GM23248 (cell line): Measurements from ENCODE around the gene LARP7. TPM values are rescaled to one million over a fixed set of nuclear protein-coding genes. Genes with fewer than 3 reads are reported as not detected.
"Not testable (repeated sequence)": the region's sequence is repeated elsewhere in the genome, so short reads cannot be mapped to it uniquely, and the experiment has no call there.

Experiments used
- DNase-seq: peaks from one replicate; pipeline ENCODE4 v3.0.0-alpha.2; 2015
- H2AFZ ChIP-seq: fragments of 200-600 bp; sonication (generic); 2 replicates; pipeline ENCODE4 v1.6.1; 2016; ENCODE audit warnings: antibody characterized with exemption
- H3F3A ChIP-seq: fragments of 200-600 bp; sonication (generic); 2 replicates; pipeline ENCODE4 v1.6.1; 2016; ENCODE audit warnings: mild to moderate bottlenecking, antibody characterized with exemption, mixed run types; ENCODE audit not compliant: insufficient read depth
- H3K27ac ChIP-seq: fragments of 200-600 bp; sonication (generic); 2 replicates; pipeline ENCODE4 v1.5.1; 2016; ENCODE audit warnings: mild to moderate bottlenecking
- H3K27me3 ChIP-seq: fragments of 200-600 bp; sonication (generic); replicated peaks from 2 replicates; pipeline ENCODE4 v1.6.1; 2016; ENCODE audit warnings: mild to moderate bottlenecking; ENCODE audit not compliant: insufficient read depth
- H3K36me3 ChIP-seq: fragments of 200-600 bp; sonication (generic); 2 replicates; pipeline ENCODE4 v1.6.1; 2016; ENCODE audit warnings: low read depth, mild to moderate bottlenecking
- H3K4me1 ChIP-seq: fragments of 200-600 bp; sonication (generic); 2 replicates; pipeline ENCODE4 v1.6.1; 2016; ENCODE audit warnings: mild to moderate bottlenecking; ENCODE audit not compliant: insufficient read depth
- H3K4me2 ChIP-seq: fragments of 200-600 bp; sonication (generic); one replicate; pipeline ENCODE4 v1.6.1; 2016; ENCODE audit warnings: mild to moderate bottlenecking; ENCODE audit not compliant: unreplicated experiment
- H3K4me3 ChIP-seq: fragments of 200-600 bp; sonication (generic); 2 replicates; pipeline ENCODE4 v1.5.1; 2016; ENCODE audit warnings: mild to moderate bottlenecking
- H3K79me2 ChIP-seq: fragments of 200-600 bp; sonication (generic); 2 replicates; pipeline ENCODE4 v1.6.1; 2016; ENCODE audit warnings: mild to moderate bottlenecking; ENCODE audit not compliant: insufficient read depth
- H3K9ac ChIP-seq: fragments of 200-600 bp; sonication (generic); 2 replicates; pipeline ENCODE4 v1.6.1; 2016; ENCODE audit warnings: mild to moderate bottlenecking
- H3K9me2 ChIP-seq: fragments of 200-600 bp; sonication (generic); 2 replicates; pipeline ENCODE4 v1.6.1; 2016; ENCODE audit warnings: mixed run types, mild to moderate bottlenecking, moderate library complexity; ENCODE audit not compliant: insufficient read depth
- H3K9me3 ChIP-seq: fragments of 200-600 bp; sonication (generic); one replicate; pipeline ENCODE4 v1.6.1; 2017; ENCODE audit warnings: low read depth
- H4K20me1 ChIP-seq: fragments of 200-600 bp; sonication (generic); 2 replicates; pipeline ENCODE4 v1.6.0; 2016; ENCODE audit not compliant: insufficient read depth
- EZH2 ChIP-seq: fragments of 200-600 bp; sonication (generic); IDR thresholded peaks from 2 replicates; pipeline ENCODE4 v1.6.1; 2018; ENCODE audit warnings: antibody characterized with exemption, mild to moderate bottlenecking; ENCODE audit not compliant: insufficient read depth, poor library complexity, severe bottlenecking
- EZH2phosphoT487 ChIP-seq: fragments of 200-600 bp; sonication (generic); IDR thresholded peaks from 2 replicates; pipeline ENCODE4 v1.6.1; 2018; ENCODE audit warnings: antibody characterized with exemption, moderate library complexity, mild to moderate bottlenecking, low read depth; ENCODE audit not compliant: insufficient read depth
- WGBS, 2 experiments: methylation state at CpG; one replicate each; pipeline ENCODE4 v1.1.6; 2015 to 2017; ENCODE audit warnings: low lambda C conversion rate in 2 of 2, low coverage in 1 of 2; ENCODE audit errors: missing lambda C conversion rate in 2 of 2; 5-methylcytosine and 5-hydroxymethylcytosine counted together
- in situ Hi-C: fragments of 300-500 bp; cut with MboI; formaldehyde crosslinking; loops from 2 replicates; pipeline ENCODE4 v1.15.0; 2020
- polyA plus RNA-seq: library from polyadenylated mRNA; unstranded; fragments of >200 nt; fragmentation: Nextera tagmentation; extraction: Ambion mirVana; gene quantifications from 2 replicates; pipeline ENCODE4 v1.2.1, GENCODE V29; 2016
- total RNA-seq: library from RNA; depleted of rRNA; stranded (reverse); fragments of >200 nt; shearing (Covaris generic); gene quantifications from 2 replicates; pipeline ENCODE4 v1.2.3, GENCODE V29; 2014

LARP7 gene
- total and polyA plus RNA-seq, 2 experiments from 2014 or later: 22.8 to 42.2 TPM

GRCh38 chr4:112649055-112649408, 12.1 kb downstream of the LARP7 start:
- in situ Hi-C loops: loop anchor here (10.0 kb wide), 1 partner anchor 286 kb away; no protein-coding TSS in a partner anchor
- Histone ChIP-seq H2AFZ (no peak overlapping the region), H3K36me3 (peaks cover 73% of the 10 kb centered on the region), H3K4me3 (no peak overlapping the region), H3K9me3 (no peaks in the 10 kb centered on the region), H3K27ac (no peak overlapping the region), H3K79me2 (no peaks in the 10 kb centered on the region), H4K20me1 (no peaks in the 10 kb centered on the region), H3K9ac (no peak overlapping the region), H3K27me3 (no peaks in the 10 kb centered on the region), H3K9me2 (no peaks in the 10 kb centered on the region), H3K4me1 (no peaks in the 10 kb centered on the region), H3F3A (no peaks in the 10 kb centered on the region), H3K4me2 (no peak overlapping the region)
- no peak for DNase-seq
- no peak for TF ChIP-seq EZH2
- no peak for TF ChIP-seq EZH2phosphoT487
- WGBS, 2 experiments: 46 to 50% methylated on average over 2 of the region's 2 CpGs

DNA sequence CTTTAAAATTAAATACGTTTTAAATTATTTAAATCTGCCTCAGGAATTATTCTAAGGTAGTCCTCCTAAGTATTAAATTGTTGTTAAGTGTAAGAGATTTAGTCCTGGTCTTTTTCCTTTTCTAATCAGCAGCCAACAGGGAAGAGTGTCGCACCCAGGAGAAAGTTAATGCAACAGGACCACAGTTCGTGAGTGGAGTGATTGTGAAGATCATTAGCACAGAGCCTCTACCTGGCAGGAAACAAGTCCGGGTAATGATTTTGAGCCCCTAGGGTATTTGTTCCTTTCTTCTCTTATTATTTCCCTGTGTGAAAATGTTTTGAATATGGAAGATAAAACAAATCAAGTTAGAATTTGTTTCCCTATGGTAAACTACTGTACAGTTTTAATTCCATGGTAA, 13.4 kb downstream of the LARP7 start:
- TF ChIP-seq EZH2phosphoT487 (no peak), EZH2 (no peak)
- Histone ChIP-seq H2AFZ (no peak overlapping the region), H3K79me2 (no peaks in the 10 kb centered on the region), H3K27me3 (no peaks in the 10 kb centered on the region), H4K20me1 (no peaks in the 10 kb centered on the region), H3K4me1 (no peaks in the 10 kb centered on the region), H3F3A (no peaks in the 10 kb centered on the region), H3K9ac (no peak overlapping the region), H3K4me2 (no peak overlapping the region), H3K9me2 (no peaks in the 10 kb centered on the region), H3K27ac (no peak overlapping the region), H3K4me3 (no peak overlapping the region), H3K36me3 (peaks cover 77% of the 10 kb centered on the region), H3K9me3 (no peaks in the 10 kb centered on the region)
- WGBS, 2 experiments: 44 to 47% methylated on average over 4 of the region's 4 CpGs
- in situ Hi-C loops: no loop called here
- DNase-seq: no peak

GRCh38 chr4:112651641-112652040, 14.7 kb downstream of the LARP7 start:
- H3K27me3 ChIP-seq: no peaks in the 10 kb centered on the region
- H2AFZ ChIP-seq: no peak overlapping the region
- no peak for DNase-seq
- no peak overlapping the region for H3K9ac ChIP-seq
- H3K4me2 ChIP-seq: no peak overlapping the region
- TF ChIP-seq EZH2 (no peak), EZH2phosphoT487 (no peak)
- H3K36me3 ChIP-seq: peaks cover 76% of the 10 kb centered on the region
- H3F3A ChIP-seq: no peaks in the 10 kb centered on the region
- no peaks in the 10 kb centered on the region for H3K4me1 ChIP-seq
- H3K27ac ChIP-seq: no peak overlapping the region
- H3K9me3 ChIP-seq: no peaks in the 10 kb centered on the region
- H3K79me2 ChIP-seq: no peaks in the 10 kb centered on the region
- in situ Hi-C loops: no loop called here
- H3K9me2 ChIP-seq: no peaks in the 10 kb centered on the region
- no peaks in the 10 kb centered on the region for H4K20me1 ChIP-seq
- H3K4me3 ChIP-seq: no peak overlapping the region

DNA sequence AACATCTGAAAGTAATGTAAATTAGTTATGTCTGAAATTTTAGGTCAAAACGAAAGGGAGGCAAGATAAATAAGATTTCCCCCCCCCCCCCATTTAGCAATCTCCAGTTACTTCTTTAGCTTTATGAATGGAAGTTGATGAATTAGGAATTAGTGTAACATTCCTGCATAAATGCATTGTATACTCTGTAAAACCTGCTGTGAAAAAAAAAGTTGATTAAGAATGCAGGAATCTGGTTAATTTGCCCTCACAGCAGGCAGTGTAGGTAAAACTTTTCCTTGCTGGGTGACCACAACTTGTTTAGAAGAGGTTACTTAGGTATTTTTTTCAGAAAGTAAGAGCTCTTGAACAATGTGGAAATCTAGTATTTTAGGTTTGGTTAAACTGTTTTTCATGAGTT, 15.3 kb downstream of the LARP7 start:
- H3K4me3 ChIP-seq: no peak overlapping the region
- no peaks in the 10 kb centered on the region for H3K9me2 ChIP-seq
- H3K4me1 ChIP-seq: no peaks in the 10 kb centered on the region
- H3K9ac ChIP-seq: no peak overlapping the region
- TF ChIP-seq EZH2 (no peak), EZH2phosphoT487 (no peak)
- in situ Hi-C loops: no loop called here
- H3K9me3 ChIP-seq: no peaks in the 10 kb centered on the region
- no peak for DNase-seq
- no peaks in the 10 kb centered on the region for H3K27me3 ChIP-seq
- H3F3A ChIP-seq: no peaks in the 10 kb centered on the region
- H3K36me3 ChIP-seq: peaks cover 75% of the 10 kb centered on the region
- no peak overlapping the region for H3K4me2 ChIP-seq
- H2AFZ ChIP-seq: no peak overlapping the region
- H3K79me2 ChIP-seq: no peaks in the 10 kb centered on the region
- 50 to 56% methylated on average over 1 of the region's 1 CpG for WGBS, 2 experiments
- H3K27ac ChIP-seq: no peak overlapping the region
- no peaks in the 10 kb centered on the region for H4K20me1 ChIP-seq

GRCh38 chr4:112655270-112655669, 18.3 kb downstream of the LARP7 start:
- Histone ChIP-seq H4K20me1 (no peaks in the 10 kb centered on the region), H3K9me2 (no peaks in the 10 kb centered on the region), H3K27ac (no peak overlapping the region), H3K9me3 (no peaks in the 10 kb centered on the region), H3K4me1 (no peaks in the 10 kb centered on the region), H3K36me3 (peaks cover 55% of the 10 kb centered on the region), H3K9ac (no peak overlapping the region), H3F3A (no peaks in the 10 kb centered on the region), H3K4me3 (no peak overlapping the region), H3K27me3 (no peaks in the 10 kb centered on the region), H3K79me2 (no peaks in the 10 kb centered on the region), H2AFZ (no peak overlapping the region), H3K4me2 (no peak overlapping the region)
- 80 to 81% methylated on average over 5 of the region's 5 CpGs for WGBS, 2 experiments
- no peak for DNase-seq
- TF ChIP-seq EZH2 (no peak), EZH2phosphoT487 (no peak)
- in situ Hi-C loops: no loop called here

- H3K36me3 ChIP-seq: peaks cover 50% of the 10 kb centered on the region
Measured at GRCh38 chr4:112656115-112656514, 19.2 kb downstream of the LARP7 start.

More at GRCh38 chr4:112656115-112656514, 19.2 kb downstream of the LARP7 start:
- H3K79me2 ChIP-seq, H3K9ac ChIP-seq, H3K9me3 ChIP-seq, H3K9me2 ChIP-seq, DNase-seq, H3F3A ChIP-seq, H2AFZ ChIP-seq, H3K27ac ChIP-seq, in situ Hi-C loops, H3K4me2 ChIP-seq, H3K4me1 ChIP-seq, H3K4me3 ChIP-seq, H3K27me3 ChIP-seq, H4K20me1 ChIP-seq: not testable (repeated sequence)
- WGBS, 2 experiments: 98 to 99% methylated on average over 5 of the region's 5 CpGs
